ENCODE results near the gene DCDC1. TPM values are rescaled to one million over a fixed set of nuclear protein-coding genes. Genes with fewer than 3 reads are reported as not detected.

The DCDC1 gene
- total and polyA plus RNA-seq, 9 donors = 0.16 to 18.4 (median 1.5) TPM

DNA sequence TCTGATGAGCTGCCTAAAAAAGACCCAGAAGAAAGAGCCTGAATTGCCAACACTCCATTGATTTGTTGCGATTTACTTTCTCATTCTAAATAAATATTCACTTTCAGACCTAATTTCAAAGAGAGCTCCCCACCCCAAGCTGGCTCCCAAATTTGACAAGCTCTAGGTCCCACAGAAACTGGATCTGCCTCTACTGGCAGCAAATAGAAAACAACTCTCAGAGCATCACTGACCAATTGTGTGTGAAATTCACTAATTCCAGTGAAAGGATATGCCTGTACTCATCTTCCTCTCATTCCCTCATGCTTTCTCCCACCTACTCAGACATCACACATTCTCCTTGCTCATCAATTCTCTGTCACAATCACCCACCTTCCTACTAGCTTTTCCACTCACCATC, 249.1 kb downstream of the DCDC1 start:
- no peaks in the 10 kb centered on the region for H3K9me3 ChIP-seq
- no peak overlapping the region for H3K27ac ChIP-seq
- TF ChIP-seq, protein P1, sequence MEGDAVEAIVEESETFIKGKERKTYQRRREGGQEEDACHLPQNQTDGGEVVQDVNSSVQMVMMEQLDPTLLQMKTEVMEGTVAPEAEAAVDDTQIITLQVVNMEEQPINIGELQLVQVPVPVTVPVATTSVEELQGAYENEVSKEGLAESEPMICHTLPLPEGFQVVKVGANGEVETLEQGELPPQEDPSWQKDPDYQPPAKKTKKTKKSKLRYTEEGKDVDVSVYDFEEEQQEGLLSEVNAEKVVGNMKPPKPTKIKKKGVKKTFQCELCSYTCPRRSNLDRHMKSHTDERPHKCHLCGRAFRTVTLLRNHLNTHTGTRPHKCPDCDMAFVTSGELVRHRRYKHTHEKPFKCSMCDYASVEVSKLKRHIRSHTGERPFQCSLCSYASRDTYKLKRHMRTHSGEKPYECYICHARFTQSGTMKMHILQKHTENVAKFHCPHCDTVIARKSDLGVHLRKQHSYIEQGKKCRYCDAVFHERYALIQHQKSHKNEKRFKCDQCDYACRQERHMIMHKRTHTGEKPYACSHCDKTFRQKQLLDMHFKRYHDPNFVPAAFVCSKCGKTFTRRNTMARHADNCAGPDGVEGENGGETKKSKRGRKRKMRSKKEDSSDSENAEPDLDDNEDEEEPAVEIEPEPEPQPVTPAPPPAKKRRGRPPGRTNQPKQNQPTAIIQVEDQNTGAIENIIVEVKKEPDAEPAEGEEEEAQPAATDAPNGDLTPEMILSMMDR (IDR thresholded peaks at IDR 0.05) = no peak
- TF ChIP-seq EP300 (IDR thresholded peaks at IDR 0.05) (no peak), POLR2A (IDR thresholded peaks at IDR 0.05) (no peak)
- no peaks in the 10 kb centered on the region for H3K4me1 ChIP-seq (ENCODE audit: insufficient read depth)
- no peak for DNase-seq
- H3K36me3 ChIP-seq = no peaks in the 10 kb centered on the region
- 85 to 95% (median 89%) methylated on average over 1 of the region's 1 CpG for WGBS, 3 donors
- intact Hi-C loops (cut with DNase I) = no loop called here
- H3K27me3 ChIP-seq = no peaks in the 10 kb centered on the region
- no peak overlapping the region for H3K4me3 ChIP-seq

DNA sequence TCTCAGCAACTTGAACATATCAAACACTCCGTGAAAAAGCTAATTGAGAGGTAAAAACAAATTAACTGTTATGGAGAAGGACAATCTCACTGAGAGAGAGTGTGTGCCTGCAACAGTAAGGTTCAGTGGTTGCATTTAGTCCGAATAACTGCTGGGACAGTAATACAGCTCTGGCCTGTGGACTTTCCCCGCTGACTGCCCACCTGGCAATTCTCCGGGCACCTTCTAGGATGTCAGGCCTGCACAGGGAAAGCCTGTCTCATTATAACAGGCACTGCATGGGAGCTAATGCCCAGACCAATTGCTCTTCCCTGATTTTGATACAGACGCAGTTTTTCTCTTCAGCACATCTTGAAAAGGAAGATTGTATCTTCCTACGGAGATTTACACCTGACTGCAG, 251.0 kb downstream of the DCDC1 start:
- no peaks in the 10 kb centered on the region for H3K36me3 ChIP-seq
- WGBS, 3 donors = 79 to 84% (median 82%) methylated on average over 6 of the region's 6 CpGs
- no peaks in the 10 kb centered on the region for H3K27me3 ChIP-seq
- no peak overlapping the region for H3K27ac ChIP-seq
- no peak overlapping the region for H3K4me3 ChIP-seq
- no peaks in the 10 kb centered on the region for H3K4me1 ChIP-seq (ENCODE audit: insufficient read depth)
- intact Hi-C loops (cut with DNase I) = no loop called here
- DNase-seq = no peak
- H3K9me3 ChIP-seq = no peaks in the 10 kb centered on the region
- TF ChIP-seq EP300 (IDR thresholded peaks at IDR 0.05) (no peak), POLR2A (IDR thresholded peaks at IDR 0.05) (no peak)
- TF ChIP-seq, protein P1 (IDR thresholded peaks at IDR 0.05) = no peak

DNA sequence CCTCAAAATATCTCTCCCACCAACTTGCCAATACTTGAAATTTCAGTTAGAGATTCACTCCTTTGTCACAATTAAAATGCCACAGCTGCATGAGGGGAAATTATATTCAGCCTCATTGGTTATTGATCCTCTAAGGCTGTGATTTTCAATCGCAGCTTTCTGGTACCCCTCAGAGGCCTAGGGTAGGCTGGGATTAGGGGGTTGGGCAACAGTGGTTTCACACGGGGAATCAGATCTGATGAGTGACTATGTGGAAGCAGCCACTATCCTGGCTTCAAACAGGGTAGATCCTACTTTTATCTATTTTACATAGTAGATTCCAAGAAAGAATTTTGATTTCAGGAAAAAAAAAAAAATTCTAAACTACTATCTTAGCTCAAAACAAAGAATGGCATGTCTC, 252.5 kb downstream of the DCDC1 start:
- no peaks in the 10 kb centered on the region for H3K36me3 ChIP-seq
- WGBS, 3 donors = 57 to 61% (median 60%) methylated on average over 2 of the region's 2 CpGs
- no peaks in the 10 kb centered on the region for H3K4me1 ChIP-seq (ENCODE audit: insufficient read depth)
- TF ChIP-seq, protein P1 (IDR thresholded peaks at IDR 0.05) = no peak
- TF ChIP-seq POLR2A (IDR thresholded peaks at IDR 0.05) = no peak
- TF ChIP-seq EP300 (IDR thresholded peaks at IDR 0.05) = no peak
- no peak overlapping the region for H3K4me3 ChIP-seq
- intact Hi-C loops (cut with DNase I) = no loop called here
- no peak overlapping the region for H3K27ac ChIP-seq
- no peak for DNase-seq
- no peaks in the 10 kb centered on the region for H3K27me3 ChIP-seq
- H3K9me3 ChIP-seq = no peaks in the 10 kb centered on the region

DNA sequence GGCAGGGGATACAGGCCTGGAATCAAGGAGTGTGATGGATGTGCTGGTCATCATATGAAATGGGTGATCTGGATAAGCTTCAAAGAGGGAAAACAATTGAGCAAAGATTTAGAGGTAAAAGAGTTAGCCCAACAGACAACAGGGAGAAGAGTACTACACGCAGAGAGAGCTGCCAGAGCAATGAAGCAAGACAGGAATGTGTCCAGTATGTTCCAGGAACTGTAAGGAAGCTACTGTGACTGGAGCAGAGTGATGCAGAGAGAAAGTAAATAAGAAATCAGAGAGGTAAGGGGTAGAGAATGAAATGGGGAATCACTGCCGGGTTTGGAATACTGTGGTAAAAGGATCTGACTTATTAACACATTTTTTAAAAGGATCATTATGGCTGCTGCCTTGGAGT, 255.1 kb downstream of the DCDC1 start:
- 67 to 69% (median 68%) methylated on average over 2 of the region's 2 CpGs for WGBS, 3 donors
- TF ChIP-seq POLR2A (IDR thresholded peaks at IDR 0.05) (no peak), EP300 (IDR thresholded peaks at IDR 0.05) (no peak)
- TF ChIP-seq, protein P1 (IDR thresholded peaks at IDR 0.05) = no peak
- H3K27ac ChIP-seq = no peak overlapping the region
- no peak overlapping the region for H3K4me3 ChIP-seq
- no peaks in the 10 kb centered on the region for H3K4me1 ChIP-seq (ENCODE audit: insufficient read depth)
- no peaks in the 10 kb centered on the region for H3K36me3 ChIP-seq
- no peak for DNase-seq
- no peaks in the 10 kb centered on the region for H3K27me3 ChIP-seq
- intact Hi-C loops (cut with DNase I) = no loop called here
- no peaks in the 10 kb centered on the region for H3K9me3 ChIP-seq

DNA sequence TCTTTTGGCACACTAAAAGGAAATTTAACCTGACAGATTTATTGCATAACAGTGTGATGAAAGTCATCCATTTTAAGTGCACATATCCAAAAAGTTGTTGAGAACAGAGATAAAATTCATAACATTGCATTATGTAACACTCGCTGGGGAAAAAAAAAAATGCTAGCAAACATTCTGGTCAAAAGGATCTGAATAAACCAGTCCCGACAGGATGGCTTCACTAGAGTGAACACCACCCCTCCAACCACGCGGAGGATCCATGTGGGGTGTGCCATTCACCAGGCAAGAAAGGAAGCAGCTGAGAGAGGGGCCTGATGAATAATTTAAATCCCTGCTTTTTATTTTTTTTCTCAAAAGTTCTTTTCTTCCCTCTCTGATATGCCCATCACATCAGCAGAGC, 258.7 kb downstream of the DCDC1 start:
- no peak for DNase-seq
- Histone ChIP-seq H3K9me3 (no peaks in the 10 kb centered on the region), H3K4me3 (no peak overlapping the region), H3K27ac (no peak overlapping the region), H3K4me1 (ENCODE audit: insufficient read depth) (no peaks in the 10 kb centered on the region), H3K27me3 (no peaks in the 10 kb centered on the region), H3K36me3 (no peaks in the 10 kb centered on the region)
- TF ChIP-seq POLR2A (IDR thresholded peaks at IDR 0.05) = no peak
- TF ChIP-seq EP300 (IDR thresholded peaks at IDR 0.05) = no peak
- TF ChIP-seq, protein P1 (IDR thresholded peaks at IDR 0.05) = no peak
- intact Hi-C loops (cut with DNase I) = no loop called here
- 34 to 39% (median 36%) methylated on average over 4 of the region's 4 CpGs for WGBS, 3 donors
